Measurements from ENCODE around the gene LSAMP. TPM values are rescaled to one million over a fixed set of nuclear protein-coding genes. Genes with fewer than 3 reads are reported as not detected.

The LSAMP gene
- total and polyA plus RNA-seq, 2 donors (not counting 3 experiments of a cell fraction or from before 2014, with no cell fraction given): not detected

- no peak for TF ChIP-seq JUN (IDR thresholded peaks at IDR 0.05; ENCODE audit: borderline replicate concordance, insufficient read depth, insufficient read length, low read depth)
- TF ChIP-seq FOS (IDR thresholded peaks at IDR 0.05; ENCODE audit: borderline replicate concordance, insufficient read depth, low read length): no peak
- no peak for TF ChIP-seq MYC (IDR thresholded peaks at IDR 0.05; ENCODE audit: low read depth, low read length)
- no peak for TF ChIP-seq EZH2 (IDR thresholded peaks at IDR 0.05; ENCODE audit: borderline replicate concordance, low read depth, low read length, severe bottlenecking)
- TF ChIP-seq, protein P1, sequence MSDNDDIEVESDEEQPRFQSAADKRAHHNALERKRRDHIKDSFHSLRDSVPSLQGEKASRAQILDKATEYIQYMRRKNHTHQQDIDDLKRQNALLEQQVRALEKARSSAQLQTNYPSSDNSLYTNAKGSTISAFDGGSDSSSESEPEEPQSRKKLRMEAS (IDR thresholded peaks at IDR 0.05; ENCODE audit: insufficient read depth, insufficient read length): no peak
- no peak for TF ChIP-seq GATA2 (IDR thresholded peaks at IDR 0.05; ENCODE audit: insufficient read depth, insufficient read length, low read depth, low read length)
- TF ChIP-seq POLR2A (IDR thresholded peaks at IDR 0.05; ENCODE audit: low read depth, low read length): no peak
- no peak for TF ChIP-seq CTCF (IDR thresholded peaks at IDR 0.05; ENCODE audit: extremely low read depth in 1 of 2, insufficient read depth in 1 of 2, low read depth in 1 of 2, low read length in 2 of 2)
- no peak for TF ChIP-seq POLR2AphosphoS5 (IDR thresholded peaks at IDR 0.05; ENCODE audit: insufficient read depth, low read depth, low read length)
- POLR2A ChIA-PET: no interaction called here
- no peaks in the 10 kb centered on the region for H3K36me3 ChIP-seq (ENCODE audit: control insufficient read depth in 2 of 2, extremely low read depth in 1 of 2, insufficient read depth in 2 of 2, low read length in 2 of 2)
- no peaks in the 10 kb centered on the region for H3K9me1 ChIP-seq (replicated peaks; ENCODE audit: control insufficient read depth, extremely low read depth, insufficient read depth, low read length)
- dilution Hi-C loops (cut with MboI; ENCODE audit: extremely low pct_ligation_motif_present, low sequenced_read_pairs): no loop called here
- H2AFZ ChIP-seq (ENCODE audit: low read depth, low read length): no peak overlapping the region
- no peak for FAIRE-seq
- H3K27me3 ChIP-seq (ENCODE audit: control insufficient read depth in 2 of 2, insufficient read depth in 2 of 2, low read length in 2 of 2): no peaks in the 10 kb centered on the region
- H3K27ac ChIP-seq (ENCODE audit: insufficient read depth, low read depth, low read length): no peak overlapping the region
- no peaks in the 10 kb centered on the region for H3K9me3 ChIP-seq (replicated peaks; ENCODE audit: control insufficient read depth, insufficient read depth, low read length)
- no peak overlapping the region for H3K9ac ChIP-seq (replicated peaks; ENCODE audit: extremely low read depth, insufficient read depth, low read length)
- no TSS peak for BruUV-seq (replicated peaks)
- H4K20me1 ChIP-seq (replicated peaks; ENCODE audit: control insufficient read depth, extremely low read depth, insufficient read depth, low read length): no peaks in the 10 kb centered on the region
- H3K4me3 ChIP-seq (replicated peaks in 1 of 3; ENCODE audit: insufficient read depth in 1 of 3, low read depth in 1 of 3, low read length in 3 of 3): no peak overlapping the region
- no peak for DNase-seq (ENCODE audit: low read depth, low spot score)
- peaks cover 4% of the 10 kb centered on the region for H3K4me1 ChIP-seq (ENCODE audit: control insufficient read depth, extremely low read depth, insufficient read depth, low read length)
- intact Hi-C loops (cut with micrococcal nuclease): no loop called here
- CTCF ChIA-PET: no interaction called here
- no peak overlapping the region for H3K4me2 ChIP-seq (ENCODE audit: insufficient read depth, low read length)
- H3K79me2 ChIP-seq (ENCODE audit: control insufficient read depth, insufficient read depth, low read length): no peaks in the 10 kb centered on the region
Measured at GRCh38 chr3:116056280-116056679, 389.0 kb downstream of the LSAMP start.
